ENCODE measurements around the gene KRTAP5-3. TPM values are rescaled to one million over a fixed set of nuclear protein-coding genes. Genes with fewer than 3 reads are reported as not detected.

The KRTAP5-3 gene
- total RNA-seq, 1 donor from 2014 or later, result not detected

GRCh38 chr11:1565173-1565903 is 42.9 kb downstream of the KRTAP5-3 start:
- no peak for DNase-seq (ENCODE audit: low read depth, low spot score)

- no peak for DNase-seq (ENCODE audit: low read depth, low spot score)
Measured at GRCh38 chr11:1564535-1565172, 43.6 kb downstream of the KRTAP5-3 start.

- no peak for DNase-seq (ENCODE audit: low read depth, low spot score)
Measured at GRCh38 chr11:1563697-1564534, 44.3 kb downstream of the KRTAP5-3 start.

- no peak for DNase-seq (ENCODE audit: low read depth, low spot score)
Measured at GRCh38 chr11:1563149-1563638, 45.1 kb downstream of the KRTAP5-3 start.

DNA sequence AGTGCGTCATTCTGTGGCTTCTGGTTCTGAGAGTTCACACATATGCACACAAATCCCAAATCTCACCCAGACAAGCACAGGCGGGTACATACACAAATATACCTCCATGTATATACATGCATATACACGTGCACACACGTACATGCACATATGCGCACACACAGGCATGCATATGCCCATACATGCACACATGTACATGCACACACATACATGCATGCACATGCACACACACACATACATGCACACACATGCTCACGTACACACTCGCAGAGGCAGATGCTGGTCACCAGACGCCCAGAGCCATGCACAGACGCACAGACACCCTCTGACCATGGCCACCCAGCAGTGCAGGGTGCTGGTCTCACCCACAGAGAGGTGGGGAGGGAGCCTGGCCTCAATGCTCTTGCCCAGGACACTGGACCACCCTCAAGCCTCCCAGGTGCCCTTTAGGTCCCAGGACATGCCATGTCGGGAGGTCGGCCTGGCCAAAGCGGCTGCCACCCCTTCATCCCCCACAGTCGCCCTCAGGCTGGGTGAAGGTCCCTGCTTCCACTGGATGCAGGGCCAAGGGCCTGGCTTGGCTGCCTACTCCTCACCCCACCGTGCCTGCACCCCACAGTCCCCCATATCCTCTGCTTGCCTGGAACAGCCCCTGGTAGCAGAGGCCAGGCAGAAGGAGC is 45.7 kb downstream of the KRTAP5-3 start:
- no peak for DNase-seq (ENCODE audit: low read depth, low spot score)

DNA sequence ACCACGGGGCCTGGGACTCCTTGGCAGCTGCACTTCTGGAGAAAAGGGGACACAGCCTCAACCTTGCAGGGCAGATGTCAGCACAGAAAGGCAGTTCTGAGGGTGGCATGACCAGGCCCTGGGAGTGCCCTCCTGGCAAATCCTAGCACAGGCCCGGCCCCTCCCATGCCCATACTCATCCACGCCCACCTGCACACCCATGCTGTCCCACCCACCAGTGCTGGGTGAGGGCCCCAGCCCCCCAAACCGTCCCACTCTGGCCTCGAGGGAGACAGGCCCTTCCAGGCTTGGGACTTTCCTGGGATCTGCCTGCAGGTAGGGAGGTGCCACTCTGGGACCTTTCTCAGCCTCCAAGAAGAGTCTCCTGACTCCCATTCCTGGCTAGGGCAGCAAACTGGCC is 46.3 kb downstream of the KRTAP5-3 start:
- no peak for DNase-seq (ENCODE audit: low read depth, low spot score)

DNA sequence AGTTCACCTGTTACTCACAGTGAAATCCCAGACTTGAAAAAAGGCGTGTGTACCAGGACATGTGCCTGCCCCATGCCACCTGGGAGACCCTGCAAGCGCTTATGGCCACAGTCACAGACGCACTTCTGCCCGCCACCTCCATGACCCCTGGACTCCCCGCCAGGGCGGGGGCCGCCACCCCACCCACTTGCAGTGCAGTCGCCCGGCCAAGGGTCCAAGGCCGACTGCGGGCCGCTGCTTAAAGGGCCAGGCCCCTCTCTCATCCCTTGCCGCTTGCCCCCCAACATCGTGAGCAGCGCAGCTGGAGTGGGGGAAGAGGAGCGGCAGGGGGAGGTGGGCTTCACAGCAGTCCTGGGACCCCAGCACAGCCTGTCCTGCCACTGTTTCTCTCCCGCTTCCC is 47.0 kb downstream of the KRTAP5-3 start:
- DNase-seq (ENCODE audit: low read depth, low spot score), result no peak

- DNase-seq (ENCODE audit: low read depth, low spot score), result no peak
Measured at GRCh38 chr11:1560649-1561251, 47.5 kb downstream of the KRTAP5-3 start.

DNA sequence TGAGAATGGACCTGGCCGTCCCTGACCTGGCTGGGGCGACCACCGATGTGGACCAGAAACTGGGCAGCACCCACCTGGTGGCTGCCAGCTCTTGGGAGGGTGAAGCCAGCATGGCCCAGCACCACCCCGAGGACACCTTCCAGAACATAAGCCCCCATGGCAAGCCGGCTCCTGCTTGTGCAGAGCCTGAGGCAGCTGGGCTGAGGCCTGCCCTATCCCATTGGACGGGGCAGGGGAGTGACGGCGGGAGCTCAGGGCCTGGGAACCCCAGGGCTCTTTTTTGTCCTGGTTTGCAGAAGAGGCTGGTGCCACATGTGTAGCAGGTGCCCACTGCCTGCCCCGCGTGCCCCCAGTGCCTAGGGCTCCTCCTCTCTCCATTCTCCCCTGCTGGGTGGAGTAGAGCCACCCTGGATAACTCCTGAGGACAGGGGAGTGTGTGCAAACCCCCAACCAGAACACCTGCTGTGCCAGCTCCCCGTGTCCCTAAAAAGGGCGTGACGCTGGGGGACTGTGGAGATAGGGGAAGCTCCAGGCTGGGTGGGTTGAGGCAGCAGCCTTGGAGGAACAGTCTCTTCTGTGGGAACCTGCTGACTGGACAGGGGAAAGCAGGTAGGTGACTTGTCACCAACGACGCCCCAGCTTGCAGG is 48.1 kb downstream of the KRTAP5-3 start:
- DNase-seq (ENCODE audit: low read depth, low spot score), result no peak

- no peak for DNase-seq (ENCODE audit: low read depth, low spot score)
Measured at GRCh38 chr11:1559111-1559951, 48.9 kb downstream of the KRTAP5-3 start.

GRCh38 chr11:1558775-1559110 is 49.5 kb downstream of the KRTAP5-3 start:
- DNase-seq (ENCODE audit: low read depth, low spot score), result no peak

- no peak for DNase-seq (ENCODE audit: low read depth, low spot score)
Measured at GRCh38 chr11:1557904-1558774, 50.1 kb downstream of the KRTAP5-3 start.

Other genes with a start within 250 kb of the KRTAP5-3 start
- gene BRSK2, start 218.5 kb downstream of the KRTAP5-3 start, total RNA-seq, result 0.20 TPM in 1 of 2 replicates, not detected in the other
- 46.0 and 48.3 TPM in 2 replicates for gene MOB2, start 121.7 kb downstream of the KRTAP5-3 start, total RNA-seq
- 0.40 and 0.71 TPM in 2 replicates for gene DUSP8, start 36.2 kb downstream of the KRTAP5-3 start, total RNA-seq
- not detected in 2 replicates for gene KRTAP5-1, start 23.2 kb downstream of the KRTAP5-3 start, total RNA-seq
- gene KRTAP5-2, start 10.2 kb downstream of the KRTAP5-3 start, total RNA-seq, result not detected in 2 replicates
- not detected in 2 replicates for gene KRTAP5-4, start 13.7 kb upstream of the KRTAP5-3 start, total RNA-seq
- gene KRTAP5-5, start 21.3 kb upstream of the KRTAP5-3 start, total RNA-seq, result not detected in 2 replicates
- not detected in 2 replicates for gene KRTAP5-6, start 88.7 kb upstream of the KRTAP5-3 start, total RNA-seq
- gene IFITM10, start 142.1 kb upstream of the KRTAP5-3 start, total RNA-seq, result 0.04 and 0.13 TPM in 2 replicates
- gene CTSD, start 155.5 kb upstream of the KRTAP5-3 start, total RNA-seq, result 73.0 and 80.3 TPM in 2 replicates
- not detected in 2 replicates for gene SYT8, start 226.5 kb upstream of the KRTAP5-3 start, total RNA-seq
- not detected in 2 replicates for gene TNNI2, start 230.5 kb upstream of the KRTAP5-3 start, total RNA-seq
- not detected in 2 replicates for gene LSP1, start 244.6 kb upstream of the KRTAP5-3 start, total RNA-seq

All from pulmonary artery endothelial cell (primary cell).